Spleen (tissue), 11 donors: Measurements from ENCODE around the gene P3H2. TPM values are rescaled to one million over a fixed set of nuclear protein-coding genes. Genes with fewer than 3 reads are reported as not detected.

Experiments used
- DNase-seq: peaks from one replicate; pipeline ENCODE4 v3.0.0-alpha.2; 2020
- H3K27ac ChIP-seq, 8 donors: fragments of 200-600 bp; sonication (generic) in 7 of 8; 1 replicate in 4 of 8; 2 replicates in 4 of 8; pipeline versions ENCODE4 v1.5.0 to v1.8.0; 2016 to 2021; ENCODE audit warnings: inconsistent platforms in 4 of 8, mild to moderate bottlenecking in 4 of 8, moderate library complexity in 1 of 8
- H3K27me3 ChIP-seq, 7 donors: fragments of 200-600 bp; sonication (generic) in 6 of 7; replicated peaks in 1 of 7; 1 replicate in 4 of 7; 2 replicates in 3 of 7; pipeline versions ENCODE4 v1.5.0 to v1.8.0; 2016 to 2021; ENCODE audit warnings: inconsistent platforms in 3 of 7, mild to moderate bottlenecking in 1 of 7
- H3K36me3 ChIP-seq, 6 donors: fragments of 200-600 bp; sonication (generic) in 5 of 6; 1 replicate in 4 of 6; 2 replicates in 2 of 6; pipeline versions ENCODE4 v1.5.0 to v1.8.0; 2016 to 2021; ENCODE audit warnings: inconsistent platforms in 2 of 6
- H3K4me1 ChIP-seq, 6 donors: fragments of 200-600 bp; sonication (generic) in 5 of 6; 1 replicate in 3 of 6; 2 replicates in 3 of 6; pipeline versions ENCODE4 v1.5.0 to v1.8.0; 2016 to 2021; ENCODE audit warnings: inconsistent platforms in 3 of 6
- H3K4me3 ChIP-seq, 8 donors: fragments of 200-600 bp; sonication (generic) in 7 of 8; 1 replicate in 4 of 8; 2 replicates in 4 of 8; pipeline versions ENCODE4 v1.5.0 to v1.8.0; 2016 to 2021; ENCODE audit warnings: inconsistent platforms in 4 of 8, mild to moderate bottlenecking in 4 of 8, moderate library complexity in 2 of 8
- H3K9me3 ChIP-seq, 8 donors: fragments of 200-600 bp; sonication (generic) in 7 of 8; 1 replicate in 4 of 8; 2 replicates in 4 of 8; pipeline versions ENCODE4 v1.5.0 to v1.8.0; 2016 to 2021; ENCODE audit warnings: inconsistent platforms in 4 of 8
- POLR2A ChIP-seq, 3 donors: fragments of 450-650 bp; IDR thresholded peaks; one replicate each; pipeline ENCODE4 v1.5.1; 2017; ENCODE audit warnings: antibody characterized with exemption in 3 of 3, mild to moderate bottlenecking in 1 of 3
- POLR2AphosphoS5 ChIP-seq, 3 donors: sonication (generic); formaldehyde crosslinking; IDR thresholded peaks; one replicate each; pipeline ENCODE4 v1.5.1; 2017; ENCODE audit warnings: antibody characterized with exemption in 3 of 3
- WGBS, 5 donors: extraction: QIAGEN DNeasy Blood & Tissue Kit in 3 of 5; methylation state at CpG; one replicate each; pipeline versions ENCODE4 v1.1.5 to v1.1.7; 2013 to 2018; 5-methylcytosine and 5-hydroxymethylcytosine counted together
- intact Hi-C: fragments of 100-400 bp; cut with DNase I; formaldehyde crosslinking; loops from one replicate; pipeline ENCODE4 v1.15.0; 2023; ENCODE audit warnings: low total_unique reads
- polyA plus RNA-seq, 3 donors: library from polyadenylated mRNA; stranded (reverse); fragments of 200-250 nt; gene quantifications; one replicate each; pipeline ENCODE4 v1.2.1, GENCODE V29; 2013
- total RNA-seq, 7 donors: library from RNA; depleted of rRNA in 3 of 7; stranded (reverse); fragments of >200 nt in 3 of 7; fragmentation: NEBNext Ultra II Directional in 4 of 7; extraction: Animal tissue kit (Norgen Biotek cat#: 25700) in 4 of 7; gene quantifications; one replicate each; pipeline versions ENCODE4 v1.1.0 to v1.2.1, GENCODE V29; 2016 to 2021
- TF ChIP-seq, protein P1 (sequence below), 11 experiments: fragments of 200-600 bp in 7 of 11; fragments of 450-650 bp in 4 of 11; sonication (generic) in 4 of 11; IDR thresholded peaks in 8 of 11; conservative IDR thresholded peaks in 3 of 11; 1 replicate in 7 of 11; 2 replicates in 4 of 11; pipeline versions ENCODE4 v1.4.0 to v1.8.0; 2016 to 2021; ENCODE audit warnings: antibody characterized with exemption in 11 of 11, inconsistent platforms in 4 of 11, mild to moderate bottlenecking in 1 of 11
- donor health status: healthy with polysubstance abuse.
- donor health status: DM: no; HTN: no; CAD: no; lungs with moderate emphysema.
- donor health status: DM: no; HTN: no; CAD: no.
- donor health status: Bipolar disorder and iron deficiency.
- donor health status: healthy.
- donor health status: DM: no; HTN: no; CAD: no.
- donor health status: DM: yes; HTN: yes; CAD: no.

Gene P3H2
- total and polyA plus RNA-seq, 10 donors = 7.7 to 155 (median 79.2) TPM

DNA sequence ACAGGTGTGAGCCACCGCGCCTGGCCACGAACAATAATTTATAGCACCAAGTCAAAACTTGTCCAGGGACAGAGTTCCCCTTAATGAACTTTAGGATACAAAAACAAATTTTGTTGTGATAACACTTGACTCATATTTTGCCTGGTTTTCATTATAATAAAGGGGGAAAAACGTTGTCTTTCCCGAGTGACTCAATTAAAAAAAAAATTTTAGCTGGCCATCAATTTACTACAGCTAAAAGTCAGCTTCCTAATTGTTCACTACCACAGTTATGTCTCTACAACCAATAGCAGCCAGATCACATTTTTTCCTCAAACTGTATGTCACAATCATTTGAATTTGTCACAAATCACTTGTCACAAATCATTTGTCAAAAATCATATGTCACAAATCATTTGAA is 116.0 kb downstream of the P3H2 start:
- TF ChIP-seq, protein P1, sequence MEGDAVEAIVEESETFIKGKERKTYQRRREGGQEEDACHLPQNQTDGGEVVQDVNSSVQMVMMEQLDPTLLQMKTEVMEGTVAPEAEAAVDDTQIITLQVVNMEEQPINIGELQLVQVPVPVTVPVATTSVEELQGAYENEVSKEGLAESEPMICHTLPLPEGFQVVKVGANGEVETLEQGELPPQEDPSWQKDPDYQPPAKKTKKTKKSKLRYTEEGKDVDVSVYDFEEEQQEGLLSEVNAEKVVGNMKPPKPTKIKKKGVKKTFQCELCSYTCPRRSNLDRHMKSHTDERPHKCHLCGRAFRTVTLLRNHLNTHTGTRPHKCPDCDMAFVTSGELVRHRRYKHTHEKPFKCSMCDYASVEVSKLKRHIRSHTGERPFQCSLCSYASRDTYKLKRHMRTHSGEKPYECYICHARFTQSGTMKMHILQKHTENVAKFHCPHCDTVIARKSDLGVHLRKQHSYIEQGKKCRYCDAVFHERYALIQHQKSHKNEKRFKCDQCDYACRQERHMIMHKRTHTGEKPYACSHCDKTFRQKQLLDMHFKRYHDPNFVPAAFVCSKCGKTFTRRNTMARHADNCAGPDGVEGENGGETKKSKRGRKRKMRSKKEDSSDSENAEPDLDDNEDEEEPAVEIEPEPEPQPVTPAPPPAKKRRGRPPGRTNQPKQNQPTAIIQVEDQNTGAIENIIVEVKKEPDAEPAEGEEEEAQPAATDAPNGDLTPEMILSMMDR (IDR thresholded peaks at IDR 0.05 in 8 of 11, conservative IDR thresholded peaks at IDR 0.05 in 3 of 11) = no peak
- TF ChIP-seq POLR2A (IDR thresholded peaks at IDR 0.05) (no peak), POLR2AphosphoS5 (IDR thresholded peaks at IDR 0.05) (no peak)
- 76 to 91% (median 87%) methylated on average over 5 of the region's 5 CpGs for WGBS, 5 donors
- no peaks in the 10 kb centered on the region for H3K9me3 ChIP-seq
- H3K27me3 ChIP-seq = no peaks in the 10 kb centered on the region
- H3K4me1 ChIP-seq = peaks cover 0 to 6% (median 2%) of the 10 kb centered on the region in 6 donors
- no peak overlapping the region for H3K4me3 ChIP-seq
- H3K27ac ChIP-seq = peak overlapping the region in 1 of 8 donors; percentile 69
- H3K36me3 ChIP-seq = no peaks in the 10 kb centered on the region
- no peak for DNase-seq
- intact Hi-C loops = no loop called here

DNA sequence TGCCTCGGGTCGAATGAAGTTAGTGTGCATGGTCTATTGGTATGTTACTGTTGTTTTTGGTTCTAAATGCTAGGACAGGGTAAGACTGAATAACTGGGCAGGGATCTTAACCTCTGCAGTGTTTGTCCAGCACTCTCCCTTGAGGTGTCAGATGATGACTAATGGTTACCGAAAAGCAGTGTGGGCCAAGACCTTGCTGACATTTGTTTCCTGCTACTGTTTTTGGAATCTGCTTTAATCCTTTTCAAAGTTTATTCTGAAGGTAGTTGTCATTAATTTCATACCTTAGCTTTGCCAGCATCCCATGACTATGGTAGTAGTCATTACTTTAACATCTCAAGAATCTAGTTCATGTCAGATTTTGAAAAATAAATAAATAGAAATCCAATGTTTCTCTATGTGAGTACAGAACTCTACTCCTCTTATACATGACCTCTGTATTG is 117.0 kb downstream of the P3H2 start:
- WGBS, 5 donors = 56 to 83% (median 71%) methylated on average over 3 of the region's 3 CpGs
- peak overlapping the region in 7 of 8 donors; percentile 4 to 69 (median 33) for H3K27ac ChIP-seq
- H3K4me3 ChIP-seq = no peak overlapping the region
- H3K27me3 ChIP-seq = no peaks in the 10 kb centered on the region
- intact Hi-C loops = no loop called here
- H3K9me3 ChIP-seq = no peaks in the 10 kb centered on the region
- DNase-seq = no peak
- H3K4me1 ChIP-seq = peaks cover 0 to 6% (median 2%) of the 10 kb centered on the region in 6 donors
- no peaks in the 10 kb centered on the region for H3K36me3 ChIP-seq
- TF ChIP-seq, protein P1 (IDR thresholded peaks at IDR 0.05 in 8 of 11, conservative IDR thresholded peaks at IDR 0.05 in 3 of 11) = no peak
- TF ChIP-seq POLR2AphosphoS5 (IDR thresholded peaks at IDR 0.05) = peak in 1 of 3 donors; percentile 49
- no peak for TF ChIP-seq POLR2A (IDR thresholded peaks at IDR 0.05)

DNA sequence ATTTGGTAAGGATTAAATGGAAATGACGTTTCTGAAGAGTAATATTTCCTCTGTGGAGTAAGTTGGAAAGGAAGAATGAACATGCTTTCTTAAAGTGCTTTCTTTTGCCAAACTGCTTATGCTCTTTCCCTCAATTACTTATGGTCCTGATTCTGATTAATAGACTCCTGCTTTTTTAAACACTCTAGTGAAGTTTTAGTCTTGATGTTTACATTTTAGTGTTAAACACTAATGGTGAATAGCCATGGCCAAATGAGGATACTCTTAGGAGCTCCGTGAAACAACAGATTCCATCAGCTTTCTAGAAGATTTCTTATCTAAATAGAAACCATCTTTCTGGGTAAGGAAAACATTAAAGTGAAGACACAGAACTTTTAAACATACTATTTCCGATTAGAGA is 117.6 kb downstream of the P3H2 start:
- WGBS, 5 donors = 38 to 72% (median 53%) methylated on average over 3 of the region's 3 CpGs
- no peak overlapping the region for H3K4me3 ChIP-seq
- TF ChIP-seq POLR2AphosphoS5 (IDR thresholded peaks at IDR 0.05) = no peak
- TF ChIP-seq, protein P1 (IDR thresholded peaks at IDR 0.05 in 8 of 11, conservative IDR thresholded peaks at IDR 0.05 in 3 of 11) = no peak
- no peak for TF ChIP-seq POLR2A (IDR thresholded peaks at IDR 0.05)
- H3K9me3 ChIP-seq = no peaks in the 10 kb centered on the region
- no peaks in the 10 kb centered on the region for H3K27me3 ChIP-seq
- H3K36me3 ChIP-seq = no peaks in the 10 kb centered on the region
- intact Hi-C loops = no loop called here
- peak overlapping the region in 6 of 8 donors; percentile 4 to 69 (median 45) for H3K27ac ChIP-seq
- H3K4me1 ChIP-seq = peaks cover 0 to 6% (median 2%) of the 10 kb centered on the region in 6 donors
- DNase-seq = no peak

DNA sequence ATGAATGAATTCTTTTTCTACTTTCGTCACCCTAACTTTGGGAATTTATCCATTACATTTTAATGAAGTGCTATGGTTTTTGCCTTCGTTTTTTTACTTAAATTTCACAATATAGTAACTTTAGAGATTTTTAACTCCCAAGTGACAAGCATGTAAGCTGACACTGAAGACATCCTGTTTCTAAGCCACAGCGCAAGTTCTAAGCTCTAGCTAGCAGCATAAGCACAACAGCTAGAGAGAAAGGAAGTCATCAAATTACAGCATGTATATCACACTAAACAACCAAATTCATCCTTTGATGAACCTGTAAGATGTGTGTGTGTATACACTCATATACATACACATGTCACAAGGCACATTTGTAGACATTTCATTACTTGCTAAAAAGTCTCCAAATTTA is 119.3 kb downstream of the P3H2 start:
- intact Hi-C loops = no loop called here
- Histone ChIP-seq H3K4me3 (no peak overlapping the region), H3K9me3 (no peaks in the 10 kb centered on the region), H3K4me1 (peaks cover 0 to 6% (median 2%) of the 10 kb centered on the region in 6 donors), H3K27ac (peak overlapping the region in 2 of 8 donors; percentile 3 to 51), H3K36me3 (no peaks in the 10 kb centered on the region), H3K27me3 (no peaks in the 10 kb centered on the region)
- TF ChIP-seq POLR2AphosphoS5 (IDR thresholded peaks at IDR 0.05) = no peak
- TF ChIP-seq, protein P1 (IDR thresholded peaks at IDR 0.05 in 8 of 11, conservative IDR thresholded peaks at IDR 0.05 in 3 of 11) = no peak
- no peak for TF ChIP-seq POLR2A (IDR thresholded peaks at IDR 0.05)
- DNase-seq = no peak
- 43 to 68% (median 63%) methylated on average over 3 of the region's 3 CpGs for WGBS, 5 donors
